IMR-90 (cell line): ENCODE data around the gene MMP23B. TPM values are rescaled to one million over a fixed set of nuclear protein-coding genes. Genes with fewer than 3 reads are reported as not detected.

Source experiments
- ATAC-seq: fragments of 200-7000 bp; cut with Tn5 transposase; 2 replicates; pipeline ENCODE4 v1.9.1; 2020; ENCODE audit warnings: low read depth, mild to moderate bottlenecking, moderate library complexity
- BruUV-seq: library from RNA; stranded (reverse); fragments of 400-500 nt; replicated peaks from 2 replicates; lab custom pipeline; 2021; lab: Mats Ljungman, UMichigan
- CTCF ChIA-PET: fragments of 300-600 bp; formaldehyde crosslinking; extraction: SDS; loops from one replicate; lab custom pipeline; 2021; ENCODE audit warnings: antibody characterized with exemption; lab: Yijun Ruan, JAX
- POLR2A ChIA-PET: fragments of 300-600 bp; sonication (Branson Sonifier 250); formaldehyde crosslinking; loops from one replicate; lab custom pipeline; 2022; ENCODE audit warnings: antibody characterized with exemption; ENCODE audit not compliant: unreplicated experiment; lab: Charles Lee
- DNase-seq: peaks from one replicate; pipeline ENCODE4 v3.0.0; 2013
- H2AFZ ChIP-seq: replicated peaks from 2 replicates; pipeline ENCODE3; 2013; ENCODE audit warnings: low read length, mild to moderate bottlenecking; ENCODE audit not compliant: poor library complexity
- H2AK5ac ChIP-seq: 2 replicates; pipeline ENCODE4 v1.6.1; 2013; ENCODE audit warnings: low read depth, low read length, inconsistent platforms
- H2AK9ac ChIP-seq: replicated peaks from 2 replicates; pipeline ENCODE3; 2013; ENCODE audit warnings: mild to moderate bottlenecking, low read depth, low read length, moderate library complexity; ENCODE audit not compliant: poor library complexity
- H2BK120ac ChIP-seq: 2 replicates; pipeline ENCODE4 v1.6.1; 2013; ENCODE audit warnings: low read depth, low read length, inconsistent platforms
- H2BK15ac ChIP-seq: 3 replicates; pipeline ENCODE4 v1.6.1; 2013; ENCODE audit warnings: low read depth, low read length, inconsistent platforms
- H2BK20ac ChIP-seq: 2 replicates; pipeline ENCODE4 v1.6.1; 2013; ENCODE audit warnings: low read depth, mild to moderate bottlenecking, inconsistent platforms, low read length, moderate library complexity
- H2BK5ac ChIP-seq: 2 replicates; pipeline ENCODE4 v1.6.1; 2013; ENCODE audit warnings: mild to moderate bottlenecking, low read depth, low read length, inconsistent platforms; ENCODE audit not compliant: poor library complexity, severe bottlenecking
- H3K14ac ChIP-seq: replicated peaks from 2 replicates; pipeline ENCODE4 v1.6.1; 2013; ENCODE audit warnings: low read depth, low read length, inconsistent platforms
- H3K18ac ChIP-seq: 2 replicates; pipeline ENCODE4 v1.6.1; 2013; ENCODE audit warnings: low read depth, low read length, control low read depth
- H3K23ac ChIP-seq: 2 replicates; pipeline ENCODE4 v1.6.1; 2013; ENCODE audit warnings: low read depth, low read length, inconsistent platforms
- H3K27ac ChIP-seq: 2 replicates; pipeline ENCODE4 v1.5.1; 2013; ENCODE audit warnings: mild to moderate bottlenecking, control low read depth, low read length; ENCODE audit not compliant: insufficient read depth
- H3K27me3 ChIP-seq: 2 replicates; pipeline ENCODE4 v1.6.1; 2013; ENCODE audit warnings: low read length; ENCODE audit not compliant: control insufficient read depth, insufficient read depth
- H3K36me3 ChIP-seq: 2 replicates; pipeline ENCODE4 v1.6.1; 2013; ENCODE audit warnings: low read length, mixed read lengths; ENCODE audit not compliant: control insufficient read depth, insufficient read depth
- H3K4ac ChIP-seq: 2 replicates; pipeline ENCODE4 v1.6.1; 2013; ENCODE audit warnings: low read depth, low read length, inconsistent platforms
- H3K4me1 ChIP-seq: 2 replicates; pipeline ENCODE4 v1.6.1; 2013; ENCODE audit warnings: low read length, mixed read lengths; ENCODE audit not compliant: control insufficient read depth, insufficient read depth
- H3K4me2 ChIP-seq: 2 replicates; pipeline ENCODE4 v1.6.1; 2013; ENCODE audit warnings: low read depth, mild to moderate bottlenecking, control low read depth, low read length, moderate library complexity
- H3K4me3 ChIP-seq: 2 replicates; pipeline ENCODE4 v1.5.1; 2013; ENCODE audit warnings: low read depth, mild to moderate bottlenecking, control low read depth, low read length, moderate library complexity; ENCODE audit not compliant: insufficient read depth
- H3K56ac ChIP-seq: 2 replicates; pipeline ENCODE4 v1.6.1; 2013; ENCODE audit warnings: low read length, inconsistent platforms; ENCODE audit not compliant: insufficient read depth; ENCODE audit errors: extremely low read depth
- H3K79me1 ChIP-seq, 2 experiments: 2 replicates each; pipeline ENCODE4 v1.6.1; 2013; ENCODE audit warnings: low read length in 2 of 2, inconsistent platforms in 1 of 2, low read depth in 1 of 2
- H3K9ac ChIP-seq: 2 replicates; pipeline ENCODE4 v1.6.1; 2013; ENCODE audit warnings: low read depth, low read length, control low read depth
- H3K9me1 ChIP-seq: 2 replicates; pipeline ENCODE4 v1.6.1; 2013; ENCODE audit warnings: low read length, inconsistent platforms; ENCODE audit not compliant: insufficient read depth
- H3K9me3 ChIP-seq: 2 replicates; pipeline ENCODE4 v1.6.1; 2013; ENCODE audit warnings: low read length; ENCODE audit not compliant: control insufficient read depth, insufficient read depth
- H4K20me1 ChIP-seq: 2 replicates; pipeline ENCODE4 v1.6.1; 2013; ENCODE audit warnings: low read length, inconsistent platforms; ENCODE audit not compliant: insufficient read depth
- H4K5ac ChIP-seq: 2 replicates; pipeline ENCODE4 v1.6.1; 2013; ENCODE audit warnings: mild to moderate bottlenecking, low read depth, low read length, control low read depth
- H4K8ac ChIP-seq, 2 experiments: 2 replicates each; pipeline ENCODE4 v1.6.1; 2013; ENCODE audit warnings: low read depth in 2 of 2, low read length in 2 of 2, control low read depth in 1 of 2, inconsistent platforms in 1 of 2
- H4K91ac ChIP-seq: 2 replicates; pipeline ENCODE4 v1.6.1; 2013; ENCODE audit warnings: low read depth, low read length, inconsistent platforms; ENCODE audit not compliant: insufficient read depth
- BHLHE40 ChIP-seq: fragments of 150-350 bp; IDR thresholded peaks from 2 replicates; pipeline ENCODE4 v1.6.1; 2016; ENCODE audit warnings: mild to moderate bottlenecking, low read depth, low read length
- CEBPB ChIP-seq: IDR thresholded peaks from 2 replicates; pipeline ENCODE4 v1.6.1; 2012; ENCODE audit warnings: low read depth, low read length, improper control_type of control experiment
- CHD1 ChIP-seq: IDR thresholded peaks from 2 replicates; pipeline ENCODE4 v1.6.1; 2012; ENCODE audit warnings: low read depth, low read length, improper control_type of control experiment
- CTCF ChIP-seq: conservative IDR thresholded peaks from 2 replicates; pipeline ENCODE4 v1.5.1; 2012; ENCODE audit warnings: mild to moderate bottlenecking, low read depth, low read length, improper control_type of control experiment
- FOS ChIP-seq: fragments of 150-350 bp; IDR thresholded peaks from 2 replicates; pipeline ENCODE4 v1.6.1; 2016; ENCODE audit warnings: low read depth, low read length
- MAFK ChIP-seq: IDR thresholded peaks from 2 replicates; pipeline ENCODE4 v1.6.1; 2012; ENCODE audit warnings: low read depth, low read length, improper control_type of control experiment
- MXI1 ChIP-seq: IDR thresholded peaks from 2 replicates; pipeline ENCODE4 v1.6.1; 2012; ENCODE audit warnings: low read depth, mild to moderate bottlenecking, low read length, moderate library complexity, borderline replicate concordance
- POLR2A ChIP-seq: IDR thresholded peaks from 2 replicates; pipeline ENCODE4 v1.6.1; 2012; ENCODE audit warnings: mild to moderate bottlenecking, low read depth, low read length
- RAD21 ChIP-seq: IDR thresholded peaks from 2 replicates; pipeline ENCODE4 v1.6.1; 2012; ENCODE audit warnings: low read length, improper control_type of control experiment
- RCOR1 ChIP-seq: IDR thresholded peaks from 2 replicates; pipeline ENCODE4 v1.6.1; 2012; ENCODE audit warnings: mild to moderate bottlenecking, low read length, improper control_type of control experiment; ENCODE audit not compliant: insufficient replicate concordance
- RFX5 ChIP-seq: IDR thresholded peaks from 2 replicates; pipeline ENCODE4 v1.8.0; 2012; ENCODE audit warnings: low read depth, mild to moderate bottlenecking, low read length, moderate library complexity
- SMC3 ChIP-seq: fragments of 150-350 bp; IDR thresholded peaks from 2 replicates; pipeline ENCODE4 v1.6.1; 2016; ENCODE audit warnings: low read depth, mild to moderate bottlenecking, antibody characterized with exemption, low read length, moderate library complexity
- WGBS, 2 experiments: methylation state at CpG; one replicate each; pipeline versions ENCODE4 v1.1.5 to v1.1.7; 2013; ENCODE audit warnings: missing lambda C conversion rate in 2 of 2; ENCODE audit not compliant: insufficient read length in 1 of 2; ENCODE audit errors: extremely low coverage in 2 of 2; 5-methylcytosine and 5-hydroxymethylcytosine counted together
- dilution Hi-C: fragments of 300-500 bp; cut with HindIII; formaldehyde crosslinking; loops from one replicate; pipeline ENCODE4 v1.14.3; 2018; ENCODE audit warnings: low sequenced_read_pairs; ENCODE audit not compliant: unreplicated experiment
- in situ Hi-C: fragments of 300-500 bp; cut with MboI; formaldehyde crosslinking; loops from 3 replicates; pipeline ENCODE4 v1.14.3; 2019; ENCODE audit warnings: low sequenced_read_pairs, inconsistent platforms, mixed read lengths
- intact Hi-C: fragments of 100-400 bp; cut with micrococcal nuclease; formaldehyde crosslinking; loops from 2 replicates; pipeline ENCODE4 v1.10.0; 2022
- polyA plus RNA-seq, 3 experiments: library from polyadenylated mRNA; depleted of rRNA; stranded (reverse); fragments of >200 nt; gene quantifications; 2 replicates each; pipeline ENCODE4 v1.2.3, GENCODE V29; 2012; ENCODE audit warnings: low replicate concordance in 1 of 3
- total RNA-seq: library from RNA; depleted of rRNA; stranded (reverse); fragments of >200 nt; gene quantifications from 2 replicates; pipeline ENCODE4 v1.2.3, GENCODE V29; 2012
- TF ChIP-seq, protein P1 (sequence below): fragments of 150-350 bp; IDR thresholded peaks from 2 replicates; pipeline ENCODE4 v1.6.1; 2017; ENCODE audit warnings: mild to moderate bottlenecking, antibody characterized with exemption, low read length, low read depth

The MMP23B gene
- total and polyA plus RNA-seq, 2 of the 4 experiments (the other 2 are of a cell fraction): 1.1 to 5.4 TPM

- peaks cover 9 to 50% of the 10 kb centered on the region in 2 experiments; a peak in 3 of 4 replicates for H3K79me1 ChIP-seq
- BruUV-seq: no TSS peak
- TF ChIP-seq SMC3 (no peak), MAFK (no peak), CTCF (no peak), BHLHE40 (no peak), CEBPB (no peak), CHD1 (no peak), POLR2A (no peak), RAD21 (no peak), MXI1 (no peak), FOS (no peak), RCOR1 (no peak), RFX5 (no peak)
- TF ChIP-seq, protein P1, sequence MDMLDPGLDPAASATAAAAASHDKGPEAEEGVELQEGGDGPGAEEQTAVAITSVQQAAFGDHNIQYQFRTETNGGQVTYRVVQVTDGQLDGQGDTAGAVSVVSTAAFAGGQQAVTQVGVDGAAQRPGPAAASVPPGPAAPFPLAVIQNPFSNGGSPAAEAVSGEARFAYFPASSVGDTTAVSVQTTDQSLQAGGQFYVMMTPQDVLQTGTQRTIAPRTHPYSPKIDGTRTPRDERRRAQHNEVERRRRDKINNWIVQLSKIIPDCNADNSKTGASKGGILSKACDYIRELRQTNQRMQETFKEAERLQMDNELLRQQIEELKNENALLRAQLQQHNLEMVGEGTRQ: no peak
- H3K9ac ChIP-seq: no peak overlapping the region
- H2AK9ac ChIP-seq: no peak overlapping the region
- no peak overlapping the region for H2AK5ac ChIP-seq
- dilution Hi-C loops: no loop called here
- no peak overlapping the region for H4K5ac ChIP-seq
- H2BK120ac ChIP-seq: no peak overlapping the region
- intact Hi-C loops: no loop called here
- no peak overlapping the region for H2BK15ac ChIP-seq
- no peak overlapping the region for H3K56ac ChIP-seq
- no peak overlapping the region for H4K91ac ChIP-seq
- in situ Hi-C loops: no loop called here
- H3K4me1 ChIP-seq: peaks cover 9% of the 10 kb centered on the region
- peaks cover 41% of the 10 kb centered on the region for H4K20me1 ChIP-seq
- ATAC-seq (no peak), DNase-seq (no peak)
- no peak overlapping the region for H3K27ac ChIP-seq
- H3K27me3 ChIP-seq: no peaks in the 10 kb centered on the region
- H3K9me3 ChIP-seq: no peaks in the 10 kb centered on the region
- ChIA-PET POLR2A (no interaction called here), CTCF (interaction anchor here (1.0 kb wide), 1 partner anchor 285 kb away, joined by 3 read pairs; no protein-coding TSS in a partner anchor)
- peaks cover 3% of the 10 kb centered on the region; the same call in 1 of the 2 replicates for H3K9me1 ChIP-seq
- no peak overlapping the region for H3K4me2 ChIP-seq
- H3K36me3 ChIP-seq: peaks cover 20% of the 10 kb centered on the region; the same call in 1 of the 2 replicates
- no peak overlapping the region for H3K4ac ChIP-seq
- no peak overlapping the region for H3K23ac ChIP-seq
- 33% methylated on average over 1 of the region's 16 CpGs; no CpG with 5 or more reads in 1 of the 2 experiments for WGBS, 2 experiments
- no peak overlapping the region for H3K4me3 ChIP-seq
- no peak overlapping the region for H2AFZ ChIP-seq
- H3K14ac ChIP-seq: no peak overlapping the region
- no peak overlapping the region for H2BK20ac ChIP-seq
- no peak overlapping the region for H2BK5ac ChIP-seq
- H3K18ac ChIP-seq: no peak overlapping the region
- no peak overlapping the region for H4K8ac ChIP-seq
Measured at GRCh38 chr1:1620433-1621139, 11.4 kb upstream of the MMP23B start.
